ENCODE measurements around the gene BMERB1.

The BMERB1 gene

DNA sequence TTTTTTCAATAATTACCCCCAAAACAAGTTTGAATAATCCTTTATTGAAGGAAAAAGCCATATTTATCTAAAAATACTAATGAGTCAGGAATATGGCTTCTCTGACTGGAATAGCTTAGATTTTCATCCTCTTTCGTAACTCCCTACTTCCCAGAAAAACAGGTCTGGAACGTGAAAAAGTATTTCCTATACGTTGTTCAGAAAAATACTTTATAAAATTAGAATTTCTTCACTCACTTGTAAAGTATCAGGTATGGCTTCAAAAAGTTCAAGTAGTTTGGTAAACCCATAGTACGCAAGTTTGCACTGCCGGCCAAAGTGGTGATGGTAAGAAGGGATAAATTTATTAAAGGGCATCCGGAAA is 174.9 kb downstream of the BMERB1 start:
- peak; percentile 29 for DNase-seq (ENCODE audit: low read depth)
- TF ChIP-seq, protein P1, sequence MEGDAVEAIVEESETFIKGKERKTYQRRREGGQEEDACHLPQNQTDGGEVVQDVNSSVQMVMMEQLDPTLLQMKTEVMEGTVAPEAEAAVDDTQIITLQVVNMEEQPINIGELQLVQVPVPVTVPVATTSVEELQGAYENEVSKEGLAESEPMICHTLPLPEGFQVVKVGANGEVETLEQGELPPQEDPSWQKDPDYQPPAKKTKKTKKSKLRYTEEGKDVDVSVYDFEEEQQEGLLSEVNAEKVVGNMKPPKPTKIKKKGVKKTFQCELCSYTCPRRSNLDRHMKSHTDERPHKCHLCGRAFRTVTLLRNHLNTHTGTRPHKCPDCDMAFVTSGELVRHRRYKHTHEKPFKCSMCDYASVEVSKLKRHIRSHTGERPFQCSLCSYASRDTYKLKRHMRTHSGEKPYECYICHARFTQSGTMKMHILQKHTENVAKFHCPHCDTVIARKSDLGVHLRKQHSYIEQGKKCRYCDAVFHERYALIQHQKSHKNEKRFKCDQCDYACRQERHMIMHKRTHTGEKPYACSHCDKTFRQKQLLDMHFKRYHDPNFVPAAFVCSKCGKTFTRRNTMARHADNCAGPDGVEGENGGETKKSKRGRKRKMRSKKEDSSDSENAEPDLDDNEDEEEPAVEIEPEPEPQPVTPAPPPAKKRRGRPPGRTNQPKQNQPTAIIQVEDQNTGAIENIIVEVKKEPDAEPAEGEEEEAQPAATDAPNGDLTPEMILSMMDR (conservative IDR thresholded peaks at IDR 0.05; ENCODE audit: low read depth, low read length): no peak
- H3K4me3 ChIP-seq (ENCODE audit: low read depth, low read length): no peak overlapping the region

DNA sequence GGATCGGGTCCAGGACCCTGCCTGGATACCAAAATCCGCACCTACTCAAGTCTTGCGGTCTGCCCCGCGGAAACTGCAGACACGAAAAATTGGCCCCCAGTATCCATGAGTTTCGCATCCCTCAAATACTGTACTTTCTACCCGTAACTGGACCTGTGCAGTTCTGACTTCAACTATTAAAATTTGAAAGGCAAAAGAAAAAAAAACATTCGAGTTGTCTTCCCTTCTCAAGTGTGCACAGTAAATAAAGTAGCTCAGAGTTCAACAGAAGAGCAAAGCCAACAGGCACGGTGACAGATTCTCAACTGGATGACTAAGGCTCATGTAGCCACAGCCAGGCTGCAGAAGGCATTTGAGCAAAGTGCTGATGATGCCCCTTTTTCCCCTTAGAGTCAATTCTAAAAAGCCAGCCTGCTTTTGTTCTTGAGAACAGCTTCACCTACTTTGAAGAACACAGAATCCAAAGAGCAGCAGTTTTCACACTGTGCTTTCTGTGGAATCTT is 176.0 kb downstream of the BMERB1 start:
- peak; percentile 64 for DNase-seq (ENCODE audit: low read depth)
- TF ChIP-seq, protein P1 (conservative IDR thresholded peaks at IDR 0.05; ENCODE audit: low read depth, low read length): no peak
- H3K4me3 ChIP-seq (ENCODE audit: low read depth, low read length): no peak overlapping the region

DNA sequence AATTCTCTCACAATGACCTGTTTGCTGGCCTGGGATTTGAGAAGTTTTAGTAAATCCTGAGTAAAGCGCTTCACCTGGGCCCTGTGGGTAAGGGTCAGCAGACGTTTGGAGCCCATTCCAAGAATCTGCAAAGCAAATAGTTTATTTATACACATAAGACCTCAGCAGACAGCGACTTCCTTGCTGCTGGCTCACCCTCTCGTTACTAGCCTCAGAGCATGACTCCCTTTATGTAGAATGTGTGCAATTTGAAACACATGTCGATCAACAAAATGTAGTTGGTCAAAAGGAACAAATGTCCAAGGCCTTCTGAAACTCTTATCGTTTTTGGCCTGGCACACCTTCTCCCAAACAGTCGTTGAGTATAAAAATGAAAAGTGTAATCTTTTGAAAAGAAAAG is 177.2 kb downstream of the BMERB1 start:
- TF ChIP-seq, protein P1 (conservative IDR thresholded peaks at IDR 0.05; ENCODE audit: low read depth, low read length): no peak
- H3K4me3 ChIP-seq (ENCODE audit: low read depth, low read length): no peak overlapping the region
- DNase-seq (ENCODE audit: low read depth): peak; percentile 78

DNA sequence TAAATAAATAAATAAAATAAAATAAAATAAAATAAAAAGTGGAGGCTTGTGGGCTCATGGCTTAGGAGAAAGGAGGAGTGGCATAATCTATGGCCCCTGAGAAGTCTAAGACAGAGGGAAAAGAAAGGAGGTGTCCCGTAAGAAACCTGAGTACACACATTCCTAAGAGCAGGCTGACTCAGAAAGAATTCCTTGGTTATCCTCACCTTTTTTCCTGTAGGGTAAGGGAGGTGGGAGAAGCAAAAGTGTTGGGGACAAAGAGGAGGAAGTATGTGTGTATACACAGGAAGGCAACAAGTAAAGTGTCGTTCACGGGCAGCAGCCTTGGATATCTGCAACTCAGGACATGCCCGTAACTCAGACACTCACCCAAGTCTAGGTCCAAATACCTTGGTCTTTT is 179.3 kb downstream of the BMERB1 start:
- DNase-seq (ENCODE audit: low read depth): no peak
- TF ChIP-seq, protein P1 (conservative IDR thresholded peaks at IDR 0.05; ENCODE audit: low read depth, low read length): no peak
- no peak overlapping the region for H3K4me3 ChIP-seq (ENCODE audit: low read depth, low read length)

DNA sequence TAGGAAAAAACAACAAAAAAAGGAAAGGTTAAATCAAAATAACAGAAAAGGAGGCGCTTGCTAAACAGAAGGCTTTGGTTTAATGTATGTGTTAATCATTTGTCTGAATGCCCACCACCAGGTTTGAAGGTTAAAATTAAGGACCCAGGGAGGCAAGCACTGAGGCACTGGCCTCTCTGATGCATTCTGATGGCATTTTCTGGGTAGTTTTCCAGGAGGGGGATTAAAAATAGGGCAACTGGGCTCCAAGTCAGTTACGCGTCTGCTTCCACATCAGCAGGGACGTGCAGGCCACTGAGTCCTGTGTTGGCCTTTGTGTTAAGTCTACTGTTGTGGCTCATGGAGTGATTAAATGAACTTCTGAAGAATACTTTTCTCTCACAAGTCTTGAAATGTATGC is 181.6 kb downstream of the BMERB1 start:
- no peak overlapping the region for H3K4me3 ChIP-seq (ENCODE audit: low read depth, low read length)
- no peak for DNase-seq (ENCODE audit: low read depth)
- TF ChIP-seq, protein P1 (conservative IDR thresholded peaks at IDR 0.05; ENCODE audit: low read depth, low read length): no peak

DNA sequence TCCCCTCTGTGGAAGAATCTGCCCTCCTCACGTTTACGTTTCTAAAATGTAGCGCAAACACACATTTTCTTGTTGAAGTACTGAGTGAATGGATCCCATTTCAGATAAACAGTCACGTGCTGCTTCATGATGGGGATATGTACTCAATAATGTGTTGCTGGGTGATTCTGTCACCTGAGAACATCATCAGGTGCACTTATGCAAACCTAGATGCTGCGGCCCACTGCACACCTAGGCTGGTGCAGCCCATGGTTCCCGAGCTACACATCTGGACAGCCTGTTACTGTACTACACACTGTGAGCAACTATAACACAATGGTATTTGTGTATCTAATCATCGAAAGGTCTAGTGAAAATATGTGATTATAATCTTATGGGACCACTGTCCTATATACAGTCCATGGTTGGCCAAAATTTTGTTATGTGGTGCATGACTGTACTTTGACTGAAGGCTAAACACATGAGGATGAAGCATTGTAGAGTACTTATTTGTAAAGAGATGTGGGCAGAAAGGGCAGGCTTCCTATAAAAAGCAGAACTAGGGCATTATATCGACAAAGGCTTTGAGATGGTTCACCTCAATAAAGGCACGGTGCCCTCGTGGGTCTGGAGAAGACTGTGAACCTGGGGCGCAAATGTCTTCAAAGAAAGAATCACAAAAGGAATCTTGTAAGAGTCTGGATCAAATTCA is 182.2 kb downstream of the BMERB1 start:
- no peak overlapping the region for H3K4me3 ChIP-seq (ENCODE audit: low read depth, low read length)
- no peak for DNase-seq (ENCODE audit: low read depth)
- TF ChIP-seq, protein P1 (conservative IDR thresholded peaks at IDR 0.05; ENCODE audit: low read depth, low read length): no peak

DNA sequence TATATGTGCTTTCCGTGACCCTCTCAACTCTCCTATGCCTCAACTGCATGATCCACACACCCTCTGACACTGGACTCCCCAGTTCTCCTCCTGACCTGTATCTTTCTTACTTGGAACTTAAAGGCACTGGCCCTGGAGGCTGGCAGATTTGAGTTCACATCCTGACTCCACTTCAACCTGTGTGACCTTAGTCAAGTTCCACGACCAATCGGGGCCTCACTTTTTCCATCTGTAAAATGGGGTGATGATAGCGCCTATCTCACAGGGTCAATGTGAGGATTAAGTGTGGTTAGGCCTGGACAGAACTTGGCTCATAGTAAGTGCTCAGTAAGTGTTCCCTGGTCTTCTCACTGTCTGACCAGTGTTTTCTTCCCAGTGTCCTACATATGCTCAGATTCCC is 183.5 kb downstream of the BMERB1 start:
- DNase-seq (ENCODE audit: low read depth): peak; percentile 15
- TF ChIP-seq, protein P1 (conservative IDR thresholded peaks at IDR 0.05; ENCODE audit: low read depth, low read length): no peak
- H3K4me3 ChIP-seq (ENCODE audit: low read depth, low read length): no peak overlapping the region
